Measurements from ENCODE around the gene TNFSF4.

The TNFSF4 gene

DNA sequence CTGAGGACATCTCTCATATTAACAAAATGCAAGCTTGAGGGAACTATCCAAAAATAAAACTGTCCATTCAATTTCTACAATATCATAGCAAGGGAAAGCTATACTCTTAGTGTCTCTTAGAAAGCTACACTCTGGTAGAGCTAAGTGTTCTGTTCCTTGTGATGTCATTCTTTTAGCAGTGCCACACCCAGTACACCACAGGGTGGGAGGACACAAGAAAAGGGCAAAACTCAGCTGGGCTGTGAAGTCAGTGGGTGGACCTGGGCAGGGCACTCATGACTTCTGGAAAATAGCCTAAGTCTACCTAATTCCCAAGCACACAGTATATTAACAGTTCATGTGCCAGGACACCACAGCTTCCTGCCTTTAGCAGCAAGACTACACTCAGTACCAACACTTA, 42.2 kb upstream of the TNFSF4 start:
- Histone ChIP-seq H3K27me3 (ENCODE audit: insufficient read depth, low read length, poor library complexity) (no peaks in the 10 kb centered on the region), H2AFZ (ENCODE audit: low read depth, low read length) (no peak overlapping the region), H3K4me2 (ENCODE audit: insufficient read depth, low read length) (no peak overlapping the region), H4K20me1 (ENCODE audit: insufficient read depth, low read length) (no peaks in the 10 kb centered on the region), H3K9me3 (ENCODE audit: insufficient read depth, low read length, severe bottlenecking) (no peaks in the 10 kb centered on the region), H3K9ac (ENCODE audit: low read depth, low read length) (no peak overlapping the region), H3K4me3 (ENCODE audit: low read depth in 1 of 2, low read length in 2 of 2) (no peak overlapping the region), H3K79me2 (ENCODE audit: insufficient read depth, low read length) (no peaks in the 10 kb centered on the region), H3K27ac (ENCODE audit: low read length) (no peak overlapping the region), H3K4me1 (ENCODE audit: insufficient read depth, low read length) (no peaks in the 10 kb centered on the region), H3K36me3 (ENCODE audit: insufficient read depth, low read length) (no peaks in the 10 kb centered on the region)
- DNase-seq = no peak
- TF ChIP-seq, protein P1, sequence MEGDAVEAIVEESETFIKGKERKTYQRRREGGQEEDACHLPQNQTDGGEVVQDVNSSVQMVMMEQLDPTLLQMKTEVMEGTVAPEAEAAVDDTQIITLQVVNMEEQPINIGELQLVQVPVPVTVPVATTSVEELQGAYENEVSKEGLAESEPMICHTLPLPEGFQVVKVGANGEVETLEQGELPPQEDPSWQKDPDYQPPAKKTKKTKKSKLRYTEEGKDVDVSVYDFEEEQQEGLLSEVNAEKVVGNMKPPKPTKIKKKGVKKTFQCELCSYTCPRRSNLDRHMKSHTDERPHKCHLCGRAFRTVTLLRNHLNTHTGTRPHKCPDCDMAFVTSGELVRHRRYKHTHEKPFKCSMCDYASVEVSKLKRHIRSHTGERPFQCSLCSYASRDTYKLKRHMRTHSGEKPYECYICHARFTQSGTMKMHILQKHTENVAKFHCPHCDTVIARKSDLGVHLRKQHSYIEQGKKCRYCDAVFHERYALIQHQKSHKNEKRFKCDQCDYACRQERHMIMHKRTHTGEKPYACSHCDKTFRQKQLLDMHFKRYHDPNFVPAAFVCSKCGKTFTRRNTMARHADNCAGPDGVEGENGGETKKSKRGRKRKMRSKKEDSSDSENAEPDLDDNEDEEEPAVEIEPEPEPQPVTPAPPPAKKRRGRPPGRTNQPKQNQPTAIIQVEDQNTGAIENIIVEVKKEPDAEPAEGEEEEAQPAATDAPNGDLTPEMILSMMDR (IDR thresholded peaks at IDR 0.05; ENCODE audit: borderline replicate concordance, extremely low read depth, low read length, poor library complexity, severe bottlenecking) = no peak
- TF ChIP-seq EZH2 (IDR thresholded peaks at IDR 0.05; ENCODE audit: borderline replicate concordance, low read depth, low read length, severe bottlenecking) = no peak
- peak; percentile 37; the same call in 1 of the 3 replicates for ATAC-seq (ENCODE audit: insufficient read depth, low read depth)

DNA sequence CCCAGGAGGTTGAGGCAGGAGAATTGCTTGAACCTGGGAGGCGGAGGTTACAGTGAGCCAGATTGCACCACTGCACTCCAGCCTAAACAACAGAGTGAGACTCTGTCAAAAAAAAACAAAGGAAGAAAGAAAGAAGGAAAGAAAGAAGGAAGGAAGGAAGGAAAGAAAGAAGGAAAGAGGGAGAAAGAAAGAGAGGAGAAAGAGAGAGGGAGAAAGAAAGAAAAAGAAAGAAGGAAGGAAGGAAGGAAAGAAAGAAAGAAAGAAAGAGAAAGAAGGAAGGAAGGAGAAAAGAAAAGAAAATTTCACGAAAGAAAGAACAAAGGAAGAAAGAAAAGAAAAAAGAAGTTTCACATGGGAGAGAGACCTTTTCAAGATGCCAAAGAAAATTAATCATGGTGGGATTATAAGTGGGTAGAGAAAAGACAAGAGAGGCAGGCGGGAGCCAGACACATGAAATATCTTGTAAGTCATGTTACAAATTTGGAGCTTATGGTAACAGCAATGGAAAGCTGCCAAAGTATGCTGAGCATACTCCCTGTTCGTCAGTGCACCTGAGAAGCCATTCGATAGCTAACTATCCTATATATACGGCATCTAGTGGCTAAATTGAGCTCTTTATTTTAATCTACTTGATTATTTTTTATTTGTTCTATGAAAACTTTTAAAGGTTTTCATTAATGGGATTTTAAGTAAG, 41.3 kb upstream of the TNFSF4 start:
- no peaks in the 10 kb centered on the region for H4K20me1 ChIP-seq (ENCODE audit: insufficient read depth, low read length)
- TF ChIP-seq, protein P1 (IDR thresholded peaks at IDR 0.05; ENCODE audit: borderline replicate concordance, extremely low read depth, low read length, poor library complexity, severe bottlenecking) = no peak
- no peak for TF ChIP-seq EZH2 (IDR thresholded peaks at IDR 0.05; ENCODE audit: borderline replicate concordance, low read depth, low read length, severe bottlenecking)
- no peak overlapping the region for H3K27ac ChIP-seq (ENCODE audit: low read length)
- no peak overlapping the region for H3K4me2 ChIP-seq (ENCODE audit: insufficient read depth, low read length)
- ATAC-seq (ENCODE audit: insufficient read depth, low read depth) (no peak), DNase-seq (no peak)
- H3K9ac ChIP-seq (ENCODE audit: low read depth, low read length) = no peak overlapping the region
- no peaks in the 10 kb centered on the region for H3K79me2 ChIP-seq (ENCODE audit: insufficient read depth, low read length)
- no peak overlapping the region for H2AFZ ChIP-seq (ENCODE audit: low read depth, low read length)
- H3K4me3 ChIP-seq (ENCODE audit: low read depth in 1 of 2, low read length in 2 of 2) = no peak overlapping the region
- no peaks in the 10 kb centered on the region for H3K36me3 ChIP-seq (ENCODE audit: insufficient read depth, low read length)
- no peaks in the 10 kb centered on the region for H3K27me3 ChIP-seq (ENCODE audit: insufficient read depth, low read length, poor library complexity)
- H3K9me3 ChIP-seq (ENCODE audit: insufficient read depth, low read length, severe bottlenecking) = peaks cover 6% of the 10 kb centered on the region
- no peaks in the 10 kb centered on the region for H3K4me1 ChIP-seq (ENCODE audit: insufficient read depth, low read length)

DNA sequence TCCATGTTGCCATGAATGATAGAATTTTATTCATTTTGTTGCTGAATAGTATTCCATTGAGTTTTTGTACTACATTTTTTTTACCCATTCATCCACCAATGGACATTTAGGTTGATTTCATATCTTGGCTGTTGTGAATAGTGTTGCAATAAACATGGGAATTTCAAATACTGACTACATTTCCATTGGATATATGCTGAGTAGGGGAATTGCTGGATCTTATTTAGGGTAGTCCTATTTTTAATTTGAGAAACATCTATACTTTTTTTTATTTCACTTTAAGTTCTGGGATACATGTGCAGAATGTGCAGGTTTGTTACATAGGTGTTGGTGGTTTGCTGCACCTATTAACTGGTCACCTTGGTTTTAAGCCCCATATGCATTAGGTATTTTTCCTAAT, 38.8 kb upstream of the TNFSF4 start:
- Histone ChIP-seq H3K4me1 (ENCODE audit: insufficient read depth, low read length) (no peaks in the 10 kb centered on the region), H3K4me3 (ENCODE audit: low read depth in 1 of 2, low read length in 2 of 2) (no peak overlapping the region), H3K27me3 (ENCODE audit: insufficient read depth, low read length, poor library complexity) (no peaks in the 10 kb centered on the region), H3K4me2 (ENCODE audit: insufficient read depth, low read length) (no peak overlapping the region), H3K36me3 (ENCODE audit: insufficient read depth, low read length) (no peaks in the 10 kb centered on the region), H3K9ac (ENCODE audit: low read depth, low read length) (no peak overlapping the region), H2AFZ (ENCODE audit: low read depth, low read length) (no peak overlapping the region), H3K79me2 (ENCODE audit: insufficient read depth, low read length) (no peaks in the 10 kb centered on the region), H3K9me3 (ENCODE audit: insufficient read depth, low read length, severe bottlenecking) (peaks cover 10% of the 10 kb centered on the region), H4K20me1 (ENCODE audit: insufficient read depth, low read length) (no peaks in the 10 kb centered on the region), H3K27ac (ENCODE audit: low read length) (no peak overlapping the region)
- no peak for ATAC-seq (ENCODE audit: insufficient read depth, low read depth)
- no peak for DNase-seq
- TF ChIP-seq EZH2 (IDR thresholded peaks at IDR 0.05; ENCODE audit: borderline replicate concordance, low read depth, low read length, severe bottlenecking) = no peak
- TF ChIP-seq, protein P1 (IDR thresholded peaks at IDR 0.05; ENCODE audit: borderline replicate concordance, extremely low read depth, low read length, poor library complexity, severe bottlenecking) = no peak

Measured in DND-41 (cell line).